Thoracic aorta (tissue), 2 donors: Measurements from ENCODE around the gene TIMM44. TPM values are rescaled to one million over a fixed set of nuclear protein-coding genes. Genes with fewer than 3 reads are reported as not detected.

Experiments used
- ATAC-seq: fragments of 150-250 bp; one replicate; pipeline ENCODE4 v1.8.0; 2017; ENCODE audit warnings: low read depth; ENCODE audit not compliant: insufficient number of reproducible peaks, low FRiP score
- DNase-seq: peaks from one replicate; pipeline ENCODE4 v3.0.0-alpha.2; 2020; ENCODE audit warnings: low spot score
- H3K27ac ChIP-seq, 2 donors: fragments of 200-600 bp; sonication (generic); 1 replicate in 1 of 2; 2 replicates in 1 of 2; pipeline ENCODE4 v1.5.1; 2016; ENCODE audit warnings: mild to moderate bottlenecking in 2 of 2, moderate library complexity in 2 of 2
- H3K27me3 ChIP-seq: fragments of 200-600 bp; sonication (generic); replicated peaks from 2 replicates; pipeline ENCODE4 v1.6.0; 2016; ENCODE audit warnings: mild to moderate bottlenecking; ENCODE audit not compliant: insufficient read depth
- H3K36me3 ChIP-seq: fragments of 200-600 bp; sonication (generic); one replicate; pipeline ENCODE4 v1.5.1; 2016
- H3K4me1 ChIP-seq, 2 donors: fragments of 200-600 bp; sonication (generic); 1 replicate in 1 of 2; 2 replicates in 1 of 2; pipeline versions ENCODE4 v1.5.1 to v1.6.0; 2016; ENCODE audit warnings: low read depth in 2 of 2, mild to moderate bottlenecking in 1 of 2; ENCODE audit not compliant: control insufficient read depth in 1 of 2
- H3K4me3 ChIP-seq: fragments of 200-600 bp; sonication (generic); 2 replicates; pipeline ENCODE4 v1.5.1; 2016; ENCODE audit warnings: mild to moderate bottlenecking
- H3K9me3 ChIP-seq: fragments of 200-600 bp; sonication (generic); 2 replicates; pipeline ENCODE4 v1.5.1; 2016
- total RNA-seq, 2 donors: library from RNA; depleted of rRNA; stranded (reverse); fragments of >200 nt; gene quantifications; one replicate each; pipeline versions ENCODE4 v1.1.0 to v1.2.3, GENCODE V29; 2016
- TF ChIP-seq, protein P1 (sequence below): fragments of 200-600 bp; sonication (generic); IDR thresholded peaks from one replicate; pipeline ENCODE4 v1.5.1; 2019; ENCODE audit warnings: antibody characterized with exemption

TIMM44 gene
- total RNA-seq, 2 donors from 2014 or later, result 51.2 to 77.6 TPM

DNA sequence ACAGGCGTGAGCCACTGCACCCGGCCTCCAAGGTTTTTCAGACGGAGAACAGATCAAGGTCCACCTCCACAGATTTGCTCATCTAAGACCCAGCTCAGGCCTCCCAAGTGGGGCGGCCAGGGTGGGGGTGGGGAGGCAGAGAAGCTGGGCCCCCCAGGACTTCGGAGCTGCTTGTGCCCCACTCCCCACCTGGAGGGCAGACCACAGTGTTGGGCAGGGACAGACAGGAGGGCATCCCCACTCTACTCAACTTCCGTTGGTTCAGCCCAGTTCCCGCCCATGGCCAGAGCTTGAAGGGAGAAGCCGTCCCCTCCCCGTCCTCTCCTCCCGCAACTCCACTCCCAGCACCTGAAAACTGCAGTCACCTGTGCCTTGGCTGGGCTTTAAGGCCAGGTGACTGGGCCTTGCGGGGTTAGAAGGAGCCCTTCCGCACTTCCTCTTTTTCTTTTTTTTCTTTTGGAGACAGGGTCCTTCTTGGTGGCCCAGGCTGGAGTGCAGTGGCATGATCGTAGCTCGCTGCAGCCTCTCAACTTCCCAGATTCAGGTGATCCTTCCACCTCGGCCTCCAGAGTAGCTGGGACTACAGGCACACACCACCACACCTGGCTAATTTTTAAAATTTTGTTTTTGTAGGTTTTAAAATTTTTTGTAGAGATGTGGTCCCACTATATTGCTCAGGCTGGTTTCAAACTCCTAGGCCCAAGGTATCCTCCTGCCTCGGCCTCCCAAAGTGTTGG, 55.9 kb downstream of the TIMM44 start:
- no peak for ATAC-seq
- TF ChIP-seq, protein P1, sequence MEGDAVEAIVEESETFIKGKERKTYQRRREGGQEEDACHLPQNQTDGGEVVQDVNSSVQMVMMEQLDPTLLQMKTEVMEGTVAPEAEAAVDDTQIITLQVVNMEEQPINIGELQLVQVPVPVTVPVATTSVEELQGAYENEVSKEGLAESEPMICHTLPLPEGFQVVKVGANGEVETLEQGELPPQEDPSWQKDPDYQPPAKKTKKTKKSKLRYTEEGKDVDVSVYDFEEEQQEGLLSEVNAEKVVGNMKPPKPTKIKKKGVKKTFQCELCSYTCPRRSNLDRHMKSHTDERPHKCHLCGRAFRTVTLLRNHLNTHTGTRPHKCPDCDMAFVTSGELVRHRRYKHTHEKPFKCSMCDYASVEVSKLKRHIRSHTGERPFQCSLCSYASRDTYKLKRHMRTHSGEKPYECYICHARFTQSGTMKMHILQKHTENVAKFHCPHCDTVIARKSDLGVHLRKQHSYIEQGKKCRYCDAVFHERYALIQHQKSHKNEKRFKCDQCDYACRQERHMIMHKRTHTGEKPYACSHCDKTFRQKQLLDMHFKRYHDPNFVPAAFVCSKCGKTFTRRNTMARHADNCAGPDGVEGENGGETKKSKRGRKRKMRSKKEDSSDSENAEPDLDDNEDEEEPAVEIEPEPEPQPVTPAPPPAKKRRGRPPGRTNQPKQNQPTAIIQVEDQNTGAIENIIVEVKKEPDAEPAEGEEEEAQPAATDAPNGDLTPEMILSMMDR, result no peak

DNA sequence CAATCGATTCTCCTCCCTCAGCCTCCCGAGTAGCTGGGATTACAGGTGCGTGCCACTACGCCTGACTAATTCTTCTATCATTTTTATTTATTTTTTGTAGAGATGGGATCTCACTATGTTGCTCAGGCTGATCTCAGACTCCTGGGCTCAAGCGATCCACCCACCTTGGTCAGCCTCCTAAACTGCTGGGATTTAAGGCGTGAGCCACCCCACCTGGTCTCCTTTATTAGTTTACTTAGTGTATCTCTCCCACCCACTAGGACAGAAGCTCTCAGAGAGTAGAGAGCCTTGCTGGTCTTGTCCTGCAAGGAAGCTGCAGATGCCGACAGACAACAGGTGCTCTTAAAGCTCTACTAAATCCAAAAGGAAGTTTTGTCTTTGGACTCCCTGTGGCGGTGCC, 57.6 kb downstream of the TIMM44 start:
- no peak for ATAC-seq
- H3K9me3 ChIP-seq, result no peaks in the 10 kb centered on the region
- no peak overlapping the region for H3K4me3 ChIP-seq
- H3K4me1 ChIP-seq, result peaks cover 4 to 6% of the 10 kb centered on the region in 2 donors
- DNase-seq, result no peak
- H3K27me3 ChIP-seq, result no peaks in the 10 kb centered on the region
- no peaks in the 10 kb centered on the region for H3K36me3 ChIP-seq
- no peak overlapping the region for H3K27ac ChIP-seq
- TF ChIP-seq, protein P1, result no peak

More for the DNA sequence above, 55.9 kb downstream of the TIMM44 start:
- no peaks in the 10 kb centered on the region for H3K36me3 ChIP-seq
- no peak for DNase-seq
- peaks cover 4 to 6% of the 10 kb centered on the region in 2 donors for H3K4me1 ChIP-seq
- no peaks in the 10 kb centered on the region for H3K9me3 ChIP-seq
- H3K27ac ChIP-seq, result no peak overlapping the region
- H3K4me3 ChIP-seq, result no peak overlapping the region
- H3K27me3 ChIP-seq, result no peaks in the 10 kb centered on the region

DNA sequence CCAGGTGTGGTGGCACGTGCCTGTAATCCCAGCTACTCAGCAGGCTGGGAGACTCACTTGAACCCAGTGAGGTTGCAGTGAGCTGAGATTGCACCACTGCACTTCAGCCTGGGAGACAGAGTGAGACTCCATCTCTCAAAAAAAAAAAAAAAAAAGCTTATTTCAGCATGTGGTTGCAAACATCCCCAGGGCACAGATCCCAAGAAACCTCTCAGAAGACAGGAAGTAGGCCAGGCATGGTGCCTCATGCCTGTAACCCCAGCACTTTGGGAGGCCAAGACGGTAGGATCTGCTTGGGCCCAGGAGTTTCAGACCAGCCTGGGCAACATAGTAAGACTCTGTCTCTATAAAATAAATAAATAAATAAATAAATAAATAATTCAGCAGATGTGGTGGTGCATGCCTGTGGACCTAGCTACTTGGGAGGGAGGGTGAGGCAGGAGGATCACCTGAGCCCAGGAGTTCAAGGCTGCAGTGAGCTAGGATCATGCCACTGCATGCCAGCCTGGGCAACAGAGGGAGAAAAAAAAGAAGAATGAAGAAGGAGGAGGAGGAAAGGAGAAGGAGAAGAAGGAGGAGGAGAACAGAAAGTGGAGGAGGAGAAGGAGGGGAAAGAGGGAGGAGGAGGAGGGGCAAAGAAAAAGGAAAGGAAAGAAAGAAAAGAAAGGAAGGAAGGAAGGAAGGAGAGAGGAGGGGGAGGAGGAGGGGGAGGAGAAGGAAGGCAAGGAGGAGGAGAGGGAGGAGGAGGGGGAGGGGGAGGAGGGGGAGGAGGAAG, 59.5 kb downstream of the TIMM44 start:
- Histone ChIP-seq H3K4me3 (no peak overlapping the region), H3K4me1 (peaks cover 4 to 6% of the 10 kb centered on the region in 2 donors), H3K27me3 (no peaks in the 10 kb centered on the region), H3K36me3 (no peaks in the 10 kb centered on the region), H3K9me3 (no peaks in the 10 kb centered on the region), H3K27ac (no peak overlapping the region)
- TF ChIP-seq, protein P1, result no peak
- no peak for DNase-seq
- no peak for ATAC-seq

DNA sequence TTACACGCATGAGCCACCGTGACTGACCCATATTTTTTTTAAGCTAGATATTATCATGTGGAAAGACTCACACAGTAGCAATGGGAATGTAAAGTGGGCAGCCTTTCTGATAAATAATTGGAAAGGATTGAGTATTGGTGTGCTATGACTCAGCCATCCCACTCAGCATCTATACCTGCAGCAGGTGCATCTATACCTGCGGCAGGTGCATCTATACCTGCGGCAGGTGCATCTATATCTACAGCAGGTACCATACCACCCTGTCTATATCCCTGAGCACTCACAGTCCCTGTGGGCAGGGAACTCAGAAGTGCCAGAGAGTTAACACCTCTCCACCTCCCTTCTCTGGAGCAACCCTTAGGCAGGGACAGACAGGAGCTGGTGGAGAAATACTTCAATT, 60.4 kb downstream of the TIMM44 start:
- no peaks in the 10 kb centered on the region for H3K9me3 ChIP-seq
- H3K4me1 ChIP-seq, result no peaks in the 10 kb centered on the region
- DNase-seq (no peak), ATAC-seq (no peak)
- H3K4me3 ChIP-seq, result no peak overlapping the region
- H3K27ac ChIP-seq, result no peak overlapping the region
- no peaks in the 10 kb centered on the region for H3K36me3 ChIP-seq
- TF ChIP-seq, protein P1, result no peak
- no peaks in the 10 kb centered on the region for H3K27me3 ChIP-seq

DNA sequence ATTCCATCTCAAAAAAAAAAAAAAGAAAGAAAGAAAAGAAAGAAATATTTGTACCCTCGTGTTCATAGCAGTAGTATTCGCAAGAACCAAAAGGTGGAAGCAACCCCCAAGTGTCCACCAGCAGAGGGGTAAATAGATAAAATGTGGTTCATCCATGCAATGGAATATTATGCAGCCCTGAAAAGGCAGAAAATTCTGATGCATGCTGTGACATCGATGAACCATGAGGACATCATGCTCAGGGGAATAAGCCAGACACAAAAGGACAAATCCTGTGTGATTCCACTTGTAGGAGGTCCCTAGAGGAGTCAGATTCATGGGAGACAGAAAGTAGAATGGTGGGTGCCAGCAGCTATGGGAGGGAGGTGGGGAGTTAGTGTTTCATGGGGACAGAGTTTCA, 61.6 kb downstream of the TIMM44 start:
- ATAC-seq, result no peak
- no peaks in the 10 kb centered on the region for H3K9me3 ChIP-seq
- no peaks in the 10 kb centered on the region for H3K36me3 ChIP-seq
- H3K4me1 ChIP-seq, result no peaks in the 10 kb centered on the region
- TF ChIP-seq, protein P1, result no peak
- H3K27ac ChIP-seq, result no peak overlapping the region
- H3K4me3 ChIP-seq, result no peak overlapping the region
- H3K27me3 ChIP-seq, result no peaks in the 10 kb centered on the region
- DNase-seq, result no peak
